ENCODE measurements around the gene SERINC3.

- TF ChIP-seq POLR2AphosphoS5 (IDR thresholded peaks at IDR 0.05): peak in 2 of 3 donors; percentile 32 to 50
- TF ChIP-seq CTCF (IDR thresholded peaks at IDR 0.05): no peak
Measured at GRCh38 chr20:44467289-44467883, 54.5 kb downstream of the SERINC3 start.

Data from suprapubic skin (tissue), 3 donors.